HepG2 (cell line): Measurements from ENCODE around the gene UPB1. TPM values are rescaled to one million over a fixed set of nuclear protein-coding genes. Genes with fewer than 3 reads are reported as not detected.

Source experiments
- ATAC-seq: fragments of 200-7000 bp; cut with Tn5 transposase; 3 replicates; pipeline ENCODE4 v1.9.1; 2020; ENCODE audit warnings: mild to moderate bottlenecking, moderate library complexity
- BruUV-seq: library from RNA; stranded (reverse); fragments of 400-500 nt; replicated peaks from 2 replicates; lab custom pipeline; 2021; lab: Mats Ljungman, UMichigan
- CTCF ChIA-PET: fragments of 300-600 bp; formaldehyde crosslinking; extraction: SDS; loops from one replicate; lab custom pipeline; 2021; ENCODE audit warnings: low total read pairs, inconsistent platforms, low intra/inter-chr PET ratio; lab: Yijun Ruan, JAX
- POLR2A ChIA-PET: fragments of 350-600 bp; sonication (Branson Sonifier 250); formaldehyde crosslinking; loops from one replicate; lab custom pipeline; 2020; ENCODE audit warnings: antibody characterized with exemption, inconsistent platforms; lab: Yijun Ruan, JAX
- DNase-seq: peaks from one replicate; pipeline ENCODE4 v3.0.0-alpha.2; 2015; ENCODE audit warnings: low spot score
- FAIRE-seq: peaks from 3 replicates; lab custom pipeline; 2011; peaks lifted over from hg19 to GRCh38; lab: Jason Lieb, UNC
- H2AFZ ChIP-seq: one replicate; pipeline ENCODE4 v1.6.1; 2011; ENCODE audit warnings: low read length, inconsistent platforms
- H3K27ac ChIP-seq: fragments of 300-600 bp; 3 replicates; pipeline ENCODE4 v1.8.0; 2011; ENCODE audit warnings: mixed run types, mild to moderate bottlenecking, mixed read lengths, low read length, inconsistent platforms; ENCODE audit not compliant: insufficient read depth; ENCODE audit errors: extremely low read length
- H3K27me3 ChIP-seq, 2 experiments: fragments of 200-600 bp in 1 of 2; 2 replicates in 1 of 2; 3 replicates in 1 of 2; pipeline versions ENCODE4 v1.6.0 to v1.8.0; 2011; ENCODE audit warnings: low read length in 2 of 2, mild to moderate bottlenecking in 2 of 2, moderate library complexity in 2 of 2, inconsistent platforms in 1 of 2; ENCODE audit not compliant: insufficient read depth in 2 of 2, control insufficient read depth in 1 of 2
- H3K36me3 ChIP-seq, 2 experiments: fragments of 200-600 bp in 1 of 2; replicated peaks in 1 of 2; 2 replicates in 1 of 2; 3 replicates in 1 of 2; pipeline versions ENCODE4 v1.5.1 to v1.8.0; 2011; ENCODE audit warnings: low read length in 2 of 2, inconsistent platforms in 1 of 2; ENCODE audit not compliant: insufficient read depth in 2 of 2, control insufficient read depth in 1 of 2
- H3K4me1 ChIP-seq: 2 replicates; pipeline ENCODE4 v1.5.1; 2012; ENCODE audit warnings: low read length, inconsistent platforms; ENCODE audit not compliant: insufficient read depth
- H3K4me2 ChIP-seq: 2 replicates; pipeline ENCODE4 v1.6.0; 2011; ENCODE audit warnings: low read depth, low read length, inconsistent platforms
- H3K4me3 ChIP-seq, 3 experiments: fragments of 200-600 bp in 1 of 3; sonication (generic), shearing (Covaris generic) in 1 of 3; replicated peaks in 1 of 3; 2 replicates each; pipeline ENCODE4 v1.5.1; 2011 to 2016; ENCODE audit warnings: low read length in 3 of 3, inconsistent platforms in 2 of 3, low read depth in 2 of 3, mild to moderate bottlenecking in 2 of 3, control low read depth in 1 of 3, mixed read lengths in 1 of 3; ENCODE audit not compliant: insufficient read depth in 1 of 3
- H3K79me2 ChIP-seq: one replicate; pipeline ENCODE4 v1.6.1; 2011; ENCODE audit warnings: low read length, inconsistent platforms; ENCODE audit not compliant: insufficient read depth
- H3K9ac ChIP-seq: 2 replicates; pipeline ENCODE4 v1.6.0; 2011; ENCODE audit warnings: mild to moderate bottlenecking, low read depth, low read length, inconsistent platforms; ENCODE audit not compliant: insufficient read depth
- H3K9me3 ChIP-seq: 2 replicates; pipeline ENCODE4 v1.5.1; 2012; ENCODE audit warnings: mild to moderate bottlenecking, low read length
- H4K20me1 ChIP-seq: 2 replicates; pipeline ENCODE4 v1.6.0; 2011; ENCODE audit warnings: inconsistent platforms, mild to moderate bottlenecking, low read length, moderate library complexity; ENCODE audit not compliant: insufficient read depth
- AHR ChIP-seq: IDR thresholded peaks from 2 replicates; pipeline ENCODE4 v1.6.1; 2018; ENCODE audit warnings: missing genetic modification reagents, missing compliant biosample characterization
- HNRNPLL ChIP-seq: fragments of 200-400 bp; formaldehyde crosslinking; IDR thresholded peaks from 2 replicates; pipeline ENCODE4 v1.6.1; 2017; ENCODE audit warnings: mild to moderate bottlenecking, low read depth, low read length; ENCODE audit not compliant: poor library complexity, severe bottlenecking
- KDM2A ChIP-seq: sonication (generic); formaldehyde crosslinking; IDR thresholded peaks from 2 replicates; pipeline ENCODE4 v1.4.0; 2020; ENCODE audit warnings: low read depth, missing genetic modification reagents, borderline replicate concordance
- ONECUT2 ChIP-seq: sonication (generic); formaldehyde crosslinking; IDR thresholded peaks from 2 replicates; pipeline ENCODE4 v1.4.0; 2020; ENCODE audit warnings: missing genetic modification reagents
- PHF5A ChIP-seq: IDR thresholded peaks from one replicate; pipeline ENCODE4 v1.6.1; 2018; ENCODE audit warnings: low read depth, missing genetic modification reagents; ENCODE audit not compliant: unreplicated experiment
- PPARG ChIP-seq: conservative IDR thresholded peaks from 2 replicates; pipeline ENCODE4 v1.6.1; 2016; ENCODE audit warnings: missing biosample characterization, missing genetic modification reagents
- PTBP1 ChIP-seq: fragments of 200-400 bp; formaldehyde crosslinking; IDR thresholded peaks from 2 replicates; pipeline ENCODE4 v1.6.1; 2018; ENCODE audit warnings: low read length, low read depth; ENCODE audit not compliant: poor library complexity, severe bottlenecking
- RBM39 ChIP-seq: fragments of 200-400 bp; formaldehyde crosslinking; IDR thresholded peaks from one replicate; pipeline ENCODE4 v1.6.1; 2018; ENCODE audit warnings: antibody characterized with exemption, mild to moderate bottlenecking, low read depth, low read length; ENCODE audit not compliant: poor library complexity, severe bottlenecking
- SRF ChIP-seq: IDR thresholded peaks from 2 replicates; pipeline ENCODE4 v1.6.1; 2011; ENCODE audit warnings: mild to moderate bottlenecking, low read depth, low read length, moderate library complexity
- TFAP4 ChIP-seq: sonication (generic); IDR thresholded peaks from 2 replicates; pipeline ENCODE4 v1.6.1; 2016; ENCODE audit warnings: low read depth, borderline replicate concordance
- UBTF ChIP-seq: sonication (generic); formaldehyde crosslinking; IDR thresholded peaks from 2 replicates; pipeline ENCODE4 v1.4.0; 2020; ENCODE audit warnings: mild to moderate bottlenecking, missing genetic modification reagents
- XRCC5 ChIP-seq: fragments of 200-400 bp; formaldehyde crosslinking; optimal IDR thresholded peaks from 2 replicates; pipeline ENCODE3; 2017; ENCODE audit warnings: mild to moderate bottlenecking, low read length
- ZBTB21 ChIP-seq: sonication (generic); formaldehyde crosslinking; IDR thresholded peaks from 2 replicates; pipeline ENCODE4 v1.4.0; 2020; ENCODE audit warnings: missing genetic modification reagents
- ZBTB7B ChIP-seq: sonication (generic); formaldehyde crosslinking; IDR thresholded peaks from 2 replicates; pipeline ENCODE4 v1.4.0; 2020; ENCODE audit warnings: missing genetic modification reagents
- ZFP36L1 ChIP-seq: sonication (generic); formaldehyde crosslinking; IDR thresholded peaks from 2 replicates; pipeline ENCODE4 v1.8.0; 2022; ENCODE audit warnings: mild to moderate bottlenecking, missing genetic modification reagents, moderate library complexity
- ZMYM4 ChIP-seq: sonication (generic); formaldehyde crosslinking; IDR thresholded peaks from 2 replicates; pipeline ENCODE4 v1.8.1; 2023; ENCODE audit warnings: mild to moderate bottlenecking, missing genetic modification reagents
- ZNF20 ChIP-seq: sonication (generic); formaldehyde crosslinking; IDR thresholded peaks from 2 replicates; pipeline ENCODE4 v1.4.0; 2020; ENCODE audit warnings: mild to moderate bottlenecking, moderate library complexity, missing genetic modification reagents
- ZNF576 ChIP-seq: sonication (generic); formaldehyde crosslinking; IDR thresholded peaks from 2 replicates; pipeline ENCODE4 v1.4.0; 2020; ENCODE audit warnings: mild to moderate bottlenecking, missing genetic modification reagents
- ZNF644 ChIP-seq: IDR thresholded peaks from 2 replicates; pipeline ENCODE4 v1.6.1; 2016; ENCODE audit warnings: low read depth
- ZNF660 ChIP-seq: sonication (generic); formaldehyde crosslinking; IDR thresholded peaks from 2 replicates; pipeline ENCODE4 v1.5.1; 2020; ENCODE audit warnings: mild to moderate bottlenecking, low read depth, missing genetic modification reagents, borderline replicate concordance
- ZNF83 ChIP-seq: sonication (generic); formaldehyde crosslinking; IDR thresholded peaks from 2 replicates; pipeline ENCODE4 v1.4.0; 2020; ENCODE audit warnings: missing genetic modification reagents, mild to moderate bottlenecking, borderline replicate concordance
- WGBS: methylation state at CpG from one replicate; pipeline ENCODE4 v1.1.6; 2017; ENCODE audit warnings: low lambda C conversion rate; 5-methylcytosine and 5-hydroxymethylcytosine counted together
- in situ Hi-C: cut with HindIII; loops from 2 replicates; pipeline ENCODE4 v1.10.0; 2017; ENCODE audit warnings: low pct_unique_long_range_greater_than_20kb; ENCODE audit not compliant: extremely low pct_ligation_motif_present
- intact Hi-C: fragments of 100-400 bp; cut with micrococcal nuclease; formaldehyde crosslinking; loops from one replicate; pipeline ENCODE4 v1.10.0; 2022; ENCODE audit not compliant: unreplicated experiment
- polyA plus RNA-seq, 8 experiments: library from polyadenylated mRNA; depleted of rRNA in 3 of 8; stranded (reverse) in 7 of 8; unstranded in 1 of 8; fragments of >200 nt; fragmentation: Illumina TruSeq in 4 of 8; extraction: Trizol in 4 of 8; gene quantifications; 2 replicates each; pipeline versions ENCODE4 v1.2.1 to v1.2.3, GENCODE V29; 2011 to 2016; ENCODE audit warnings: low read depth in 4 of 8, missing spikeins in 1 of 8, mixed read lengths in 1 of 8; ENCODE audit not compliant: insufficient read depth in 1 of 8
- total RNA-seq, 5 experiments: library from RNA; depleted of rRNA; stranded (reverse); fragments of >200 nt; fragmentation: Illumina TruSeq; extraction: Trizol; gene quantifications; 2 replicates each; pipeline ENCODE4 v1.2.3, GENCODE V29; 2016; ENCODE audit warnings: low read depth in 1 of 5

The UPB1 gene
- total and polyA plus RNA-seq, 2 of the 13 experiments (the other 11 are each of a cell fraction or from before 2014, with no cell fraction given), result 0.38 to 1.2 TPM

GRCh38 chr22:24494167-24494527 lies 985 bp upstream of the UPB1 start:
- ChIA-PET POLR2A (interaction anchor here (0.7 to 1.0 kb wide), 2 partner anchors 11 to 12 kb away, joined by 3 to 4 read pairs; no protein-coding TSS in a partner anchor), CTCF (no interaction called here)
- Histone ChIP-seq H3K27me3 (no peaks in the 10 kb centered on the region), H3K4me3 (peak overlapping the region; percentile 42 to 63 (median 53); a peak in 4 of 6 replicates), H2AFZ (peak overlapping the region; percentile 73), H3K79me2 (no peaks in the 10 kb centered on the region), H3K9me3 (no peaks in the 10 kb centered on the region), H3K4me1 (peaks cover 69% of the 10 kb centered on the region), H3K4me2 (peak overlapping the region; percentile 74), H4K20me1 (no peaks in the 10 kb centered on the region), H3K27ac (peak overlapping the region; percentile 48), H3K9ac (peak overlapping the region; percentile 32), H3K36me3 (no peaks in the 10 kb centered on the region)
- 26% methylated on average over 15 of the region's 21 CpGs for WGBS
- DNase-seq, result no peak
- FAIRE-seq, result no peak
- ATAC-seq, result peak; percentile 33; the same call in 2 of the 3 replicates
- intact Hi-C loops, result no loop called here
- BruUV-seq, result no TSS peak
- in situ Hi-C loops, result no loop called here
- peak; percentile 84; the same call in 1 of the 2 replicates for TF ChIP-seq SRF
- TF ChIP-seq ZNF576 (CRISPR knock-in tag), result no peak
- no peak for TF ChIP-seq ZNF644 (CRISPR knock-in tag)
- no peak for TF ChIP-seq ZBTB21 (CRISPR knock-in tag)
- TF ChIP-seq ZBTB7B (CRISPR knock-in tag), result peak; percentile 46; the same call in 1 of the 2 replicates
- peak; percentile 57 for TF ChIP-seq XRCC5
- TF ChIP-seq KDM2A (CRISPR knock-in tag), result peak; percentile 44; the same call in 1 of the 2 replicates
- TF ChIP-seq ZFP36L1 (CRISPR knock-in tag), result no peak
- TF ChIP-seq AHR (CRISPR knock-in tag), result no peak
- TF ChIP-seq ZNF83 (CRISPR knock-in tag), result no peak
- TF ChIP-seq ZNF660 (CRISPR knock-in tag), result no peak
- peak; percentile 27 for TF ChIP-seq PTBP1
- TF ChIP-seq TFAP4, result no peak
- TF ChIP-seq RBM39, result no peak
- TF ChIP-seq ZNF20 (CRISPR knock-in tag), result no peak
- TF ChIP-seq PPARG (CRISPR knock-in tag), result 0 out of 2 replicates have a peak, but pooled peaks have one; percentile 11
- TF ChIP-seq PHF5A (CRISPR knock-in tag), result no peak
- no peak for TF ChIP-seq ONECUT2 (CRISPR knock-in tag)
- peak; percentile 37; the same call in 1 of the 2 replicates for TF ChIP-seq ZMYM4
- peak; percentile 34 for TF ChIP-seq HNRNPLL
- TF ChIP-seq UBTF, result no peak
